ENCODE results near the gene HAT1. TPM values are rescaled to one million over a fixed set of nuclear protein-coding genes. Genes with fewer than 3 reads are reported as not detected.

Gene HAT1
- total and polyA plus RNA-seq, 8 donors = 29.7 to 70.6 (median 58.6) TPM

DNA sequence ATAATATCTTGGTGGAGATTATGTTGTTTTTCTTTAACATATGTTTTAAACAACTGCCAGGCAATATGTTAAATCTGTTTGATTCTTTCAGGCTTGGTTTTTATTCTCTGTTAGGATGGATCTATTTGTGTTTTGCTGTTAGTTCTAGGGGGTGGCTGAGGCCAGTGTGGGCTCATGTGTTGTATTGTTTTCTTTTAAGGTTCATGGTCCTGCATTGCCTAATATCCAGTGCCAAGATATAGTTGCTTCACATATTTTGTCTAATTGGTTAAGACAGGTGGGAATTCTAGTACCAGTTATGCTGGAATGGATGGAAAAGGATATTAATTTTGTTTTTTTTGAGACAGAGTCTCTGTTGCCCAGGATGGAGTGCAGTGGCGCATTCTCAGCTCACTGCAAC, 85.1 kb downstream of the HAT1 start:
- H3K4me1 ChIP-seq = peaks cover 0 to 6% of the 10 kb centered on the region in 2 donors
- no peaks in the 10 kb centered on the region for H3K27me3 ChIP-seq
- ATAC-seq = no peak
- no peak for DNase-seq
- H3K9me3 ChIP-seq = no peaks in the 10 kb centered on the region
- H3K4me3 ChIP-seq = no peak overlapping the region
- no peaks in the 10 kb centered on the region for H3K36me3 ChIP-seq
- intact Hi-C loops (cut with DNase I) = no loop called here
- TF ChIP-seq, protein P1, sequence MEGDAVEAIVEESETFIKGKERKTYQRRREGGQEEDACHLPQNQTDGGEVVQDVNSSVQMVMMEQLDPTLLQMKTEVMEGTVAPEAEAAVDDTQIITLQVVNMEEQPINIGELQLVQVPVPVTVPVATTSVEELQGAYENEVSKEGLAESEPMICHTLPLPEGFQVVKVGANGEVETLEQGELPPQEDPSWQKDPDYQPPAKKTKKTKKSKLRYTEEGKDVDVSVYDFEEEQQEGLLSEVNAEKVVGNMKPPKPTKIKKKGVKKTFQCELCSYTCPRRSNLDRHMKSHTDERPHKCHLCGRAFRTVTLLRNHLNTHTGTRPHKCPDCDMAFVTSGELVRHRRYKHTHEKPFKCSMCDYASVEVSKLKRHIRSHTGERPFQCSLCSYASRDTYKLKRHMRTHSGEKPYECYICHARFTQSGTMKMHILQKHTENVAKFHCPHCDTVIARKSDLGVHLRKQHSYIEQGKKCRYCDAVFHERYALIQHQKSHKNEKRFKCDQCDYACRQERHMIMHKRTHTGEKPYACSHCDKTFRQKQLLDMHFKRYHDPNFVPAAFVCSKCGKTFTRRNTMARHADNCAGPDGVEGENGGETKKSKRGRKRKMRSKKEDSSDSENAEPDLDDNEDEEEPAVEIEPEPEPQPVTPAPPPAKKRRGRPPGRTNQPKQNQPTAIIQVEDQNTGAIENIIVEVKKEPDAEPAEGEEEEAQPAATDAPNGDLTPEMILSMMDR (IDR thresholded peaks at IDR 0.05) = no peak
- no peak overlapping the region for H3K27ac ChIP-seq

DNA sequence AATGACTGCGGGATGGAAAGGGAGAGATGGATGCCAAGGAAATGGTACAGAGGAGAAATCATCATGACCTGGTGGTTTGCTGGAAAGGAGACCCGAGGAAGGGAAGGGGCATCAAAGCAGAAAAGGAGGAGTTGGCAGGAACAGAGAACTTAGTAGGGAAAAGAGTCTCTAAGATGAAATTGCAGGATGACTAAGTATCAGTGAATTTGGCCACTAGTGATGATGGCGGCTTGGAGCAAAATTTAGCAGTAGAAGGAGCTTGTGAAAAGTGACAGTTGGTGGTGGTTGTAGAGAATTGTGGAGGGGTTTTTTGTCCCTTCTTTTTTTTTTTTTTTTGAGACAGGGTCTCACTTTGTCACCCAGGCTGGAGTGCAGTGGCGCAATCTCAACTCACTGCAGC, 87.6 kb downstream of the HAT1 start:
- ATAC-seq (no peak), DNase-seq (no peak)
- TF ChIP-seq, protein P1 (IDR thresholded peaks at IDR 0.05) = no peak
- intact Hi-C loops (cut with DNase I) = no loop called here
- peaks cover 0 to 10% of the 10 kb centered on the region in 2 donors for H3K4me1 ChIP-seq
- no peak overlapping the region for H3K27ac ChIP-seq
- no peaks in the 10 kb centered on the region for H3K36me3 ChIP-seq
- H3K4me3 ChIP-seq = no peak overlapping the region
- H3K27me3 ChIP-seq = no peaks in the 10 kb centered on the region
- no peaks in the 10 kb centered on the region for H3K9me3 ChIP-seq

DNA sequence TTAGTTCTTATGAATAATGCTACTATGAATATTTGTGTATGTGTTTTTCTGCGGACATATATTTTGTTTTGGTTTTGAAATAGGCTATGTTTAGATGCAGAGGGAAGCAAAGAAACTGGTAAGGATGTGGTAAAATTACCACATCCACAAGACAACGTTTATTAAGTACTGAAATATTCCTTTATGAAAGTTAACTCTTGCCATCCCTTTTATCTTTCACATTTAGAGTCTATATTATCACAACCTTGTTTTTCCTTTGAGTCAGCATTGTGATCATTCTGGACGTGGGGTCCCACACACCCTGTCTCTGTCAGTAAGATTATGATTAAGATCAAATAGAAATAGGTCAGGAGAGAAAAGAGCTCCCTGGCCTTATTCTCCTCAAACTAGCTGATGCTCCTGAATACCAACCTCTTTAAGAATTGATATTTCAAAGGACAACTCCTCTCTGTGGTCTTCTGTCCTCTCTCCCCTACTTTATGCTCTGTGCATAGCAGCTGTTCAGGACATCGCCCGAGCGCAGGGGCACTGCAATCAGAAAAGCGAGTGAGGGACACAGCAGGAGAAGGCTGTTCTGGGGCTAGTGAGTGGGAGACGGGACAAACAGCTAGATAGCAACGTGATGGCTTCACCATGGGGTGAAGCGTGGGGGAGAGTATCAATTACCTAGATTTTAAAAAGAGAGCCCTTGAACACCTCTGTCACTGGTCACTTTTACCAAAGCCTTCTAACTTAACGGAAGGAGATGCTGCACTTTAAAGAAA, 89.7 kb downstream of the HAT1 start:
- H3K4me1 ChIP-seq = peaks cover 0 to 10% of the 10 kb centered on the region in 2 donors
- no peaks in the 10 kb centered on the region for H3K36me3 ChIP-seq
- TF ChIP-seq, protein P1 (IDR thresholded peaks at IDR 0.05) = no peak
- ATAC-seq (no peak), DNase-seq (no peak)
- H3K9me3 ChIP-seq = no peaks in the 10 kb centered on the region
- intact Hi-C loops (cut with DNase I) = no loop called here
- H3K27me3 ChIP-seq = no peaks in the 10 kb centered on the region
- no peak overlapping the region for H3K4me3 ChIP-seq
- H3K27ac ChIP-seq = no peak overlapping the region

DNA sequence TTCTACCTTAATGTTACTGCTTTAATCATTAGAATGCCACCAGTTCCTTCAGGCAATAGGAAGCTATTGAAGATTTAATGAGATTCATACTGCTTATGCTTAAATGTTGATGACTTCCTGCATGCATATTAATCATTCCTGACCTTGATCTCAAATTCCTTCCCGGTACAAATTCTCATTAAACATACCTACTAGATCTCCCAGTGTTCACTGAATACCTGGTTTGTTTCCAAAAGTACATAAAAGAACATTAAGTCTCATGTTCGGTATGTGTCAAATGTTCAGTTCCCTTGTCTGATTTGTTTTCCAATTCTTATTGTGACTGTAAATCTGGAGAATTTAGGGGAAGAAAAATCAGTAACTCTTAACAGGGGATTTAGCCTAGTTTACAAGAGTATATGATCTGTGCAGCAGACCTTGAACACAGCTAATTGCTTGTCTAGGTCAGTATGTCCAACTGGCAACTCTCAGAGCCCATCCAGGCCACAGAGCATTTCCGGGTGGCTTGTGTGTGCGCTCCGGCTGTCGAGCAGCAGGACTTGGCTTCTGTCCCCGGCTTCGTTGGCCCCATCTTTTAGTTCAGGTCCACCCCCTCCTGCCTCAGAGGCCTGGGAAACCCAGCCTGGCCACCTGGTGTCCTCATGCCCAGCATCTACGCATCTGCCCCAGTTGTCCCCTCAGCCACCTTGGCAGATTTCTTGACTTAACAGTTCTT, 90.6 kb downstream of the HAT1 start:
- no peak for DNase-seq

DNA sequence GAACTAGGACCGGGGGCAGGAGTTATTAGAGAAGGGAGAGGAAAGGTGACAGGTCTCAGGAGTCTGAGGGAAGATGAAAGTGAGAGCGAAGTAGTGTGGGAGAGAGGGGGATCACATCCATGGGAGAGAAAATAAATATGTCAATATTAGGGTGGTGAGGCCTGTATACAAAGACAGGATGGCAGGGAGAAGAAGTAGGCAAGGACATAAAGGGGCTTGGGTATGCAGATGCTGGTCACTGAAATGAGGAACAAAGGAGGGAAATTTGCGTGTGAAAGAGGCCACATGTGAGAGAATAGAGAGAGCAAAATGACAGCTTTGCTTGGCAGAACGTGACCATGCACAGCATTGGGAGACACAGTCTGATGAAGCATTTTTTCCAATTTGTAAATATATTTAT, 91.1 kb downstream of the HAT1 start:
- DNase-seq (no peak), ATAC-seq (no peak)
- H3K9me3 ChIP-seq = no peaks in the 10 kb centered on the region
- TF ChIP-seq, protein P1 (IDR thresholded peaks at IDR 0.05) = no peak
- no peaks in the 10 kb centered on the region for H3K36me3 ChIP-seq
- intact Hi-C loops (cut with DNase I) = no loop called here
- no peaks in the 10 kb centered on the region for H3K27me3 ChIP-seq
- H3K27ac ChIP-seq = no peak overlapping the region
- H3K4me1 ChIP-seq = peaks cover 0 to 10% of the 10 kb centered on the region in 2 donors
- H3K4me3 ChIP-seq = no peak overlapping the region

More for the DNA sequence above, 90.6 kb downstream of the HAT1 start:
- ATAC-seq = no peak
- H3K9me3 ChIP-seq = no peaks in the 10 kb centered on the region
- intact Hi-C loops (cut with DNase I) = no loop called here
- no peak overlapping the region for H3K4me3 ChIP-seq
- no peaks in the 10 kb centered on the region for H3K27me3 ChIP-seq
- peaks cover 0 to 10% of the 10 kb centered on the region in 2 donors for H3K4me1 ChIP-seq
- H3K27ac ChIP-seq = no peak overlapping the region
- TF ChIP-seq, protein P1 (IDR thresholded peaks at IDR 0.05) = no peak
- no peaks in the 10 kb centered on the region for H3K36me3 ChIP-seq

All from left lung (tissue), 10 donors.